GM21390 (cell line): Measurements from ENCODE around the gene ZFP3.
"Not testable (repeated sequence)": the region's sequence is repeated elsewhere in the genome, so short reads cannot be mapped to it uniquely, and the experiment has no call there.

Experiments used
- ATAC-seq: cut with Tn5 transposase; IDR thresholded peaks from one replicate; pipeline ENCODE4 v1.9.1; 2021; ENCODE audit not compliant: unreplicated experiment

Gene ZFP3

DNA sequence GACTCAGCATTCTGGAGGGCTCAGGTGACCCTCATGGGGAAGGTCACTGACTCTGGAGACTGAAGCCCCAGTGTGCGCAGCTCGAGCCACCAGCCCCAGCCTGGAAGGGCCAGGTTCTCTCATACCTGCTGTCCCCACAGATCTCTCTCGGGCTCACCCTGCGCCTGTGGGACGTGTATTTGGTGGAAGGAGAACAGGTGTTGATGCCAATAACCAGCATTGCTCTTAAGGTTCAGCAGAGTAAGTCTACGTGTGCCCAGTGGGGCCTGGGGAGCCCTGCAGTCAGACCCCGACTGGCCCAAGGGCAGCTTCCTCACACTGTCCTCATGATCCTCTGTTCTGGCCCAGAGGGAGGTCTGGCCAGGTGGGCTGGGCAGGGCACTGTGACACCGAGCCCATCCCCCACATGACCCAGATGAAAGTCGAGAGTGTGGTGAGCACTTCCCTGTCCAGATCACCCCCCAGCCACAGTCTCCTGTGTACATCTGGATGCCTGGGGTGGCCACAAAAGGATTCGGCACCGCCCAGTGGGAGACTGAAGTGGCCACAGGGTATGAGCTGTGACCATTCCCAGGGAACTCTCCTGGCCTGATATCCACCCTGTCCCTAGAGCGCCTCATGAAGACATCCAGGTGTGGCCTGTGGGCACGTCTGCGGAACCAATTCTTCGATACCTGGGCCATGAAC is 59.4 kb downstream of the ZFP3 start:
- not testable (repeated sequence) for ATAC-seq

DNA sequence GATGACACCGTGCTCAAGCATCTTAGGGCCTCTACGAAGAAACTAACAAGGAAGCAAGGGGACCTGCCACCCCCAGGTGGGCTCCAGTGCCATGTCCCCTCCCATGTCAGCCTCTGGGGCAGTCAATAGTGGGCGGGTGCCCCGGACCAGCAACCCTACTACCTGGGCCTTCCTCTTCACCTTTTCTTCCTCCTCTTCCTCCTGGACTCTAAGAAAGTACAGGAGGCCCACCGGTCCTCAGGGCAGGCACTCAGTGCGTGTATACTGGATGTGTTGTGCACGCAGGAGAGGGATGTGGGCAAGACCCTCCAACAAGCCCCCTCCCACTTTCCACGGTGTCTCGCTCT is 59.9 kb downstream of the ZFP3 start:
- ATAC-seq, result not testable (repeated sequence)

DNA sequence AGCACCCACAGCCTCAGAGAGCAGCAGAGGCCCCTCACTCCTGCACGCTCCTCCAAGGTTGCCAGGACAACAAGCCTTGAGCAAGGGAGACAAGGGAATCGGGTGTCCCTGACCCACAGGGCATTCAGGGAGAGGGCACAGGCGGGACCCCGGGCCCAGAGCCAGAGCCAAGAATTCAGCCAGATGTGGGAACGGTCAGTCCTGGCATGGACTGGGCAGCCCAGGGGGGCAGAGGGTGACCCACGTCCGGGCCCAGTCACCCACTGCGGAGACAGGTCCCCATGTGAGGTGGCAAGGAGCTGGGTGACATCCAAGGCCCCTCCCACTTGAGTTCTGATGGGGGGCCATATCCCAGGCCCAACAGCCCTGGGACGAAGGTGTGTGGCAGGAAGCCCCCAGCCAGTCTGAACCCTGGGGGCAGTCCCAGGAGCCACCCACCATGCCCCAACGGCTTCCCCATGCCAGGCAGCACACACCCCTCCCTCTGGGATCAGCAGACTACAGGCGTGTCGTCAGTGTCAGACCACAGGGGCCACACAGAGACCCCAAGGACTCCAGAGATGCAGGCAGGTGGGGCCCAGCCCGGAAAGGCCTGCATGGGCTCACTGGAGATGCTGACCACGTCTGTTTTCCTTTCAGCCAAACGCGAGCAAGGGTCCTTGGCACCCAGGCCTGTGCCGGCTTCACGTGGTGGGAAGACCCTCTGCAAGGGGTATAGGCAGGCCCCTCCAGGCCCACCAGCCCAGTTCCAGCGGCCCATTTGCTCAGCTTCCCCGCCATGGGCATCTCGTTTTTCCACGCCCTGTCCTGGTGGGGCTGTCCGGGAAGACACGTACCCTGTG is 60.6 kb downstream of the ZFP3 start:
- ATAC-seq, result no peak

DNA sequence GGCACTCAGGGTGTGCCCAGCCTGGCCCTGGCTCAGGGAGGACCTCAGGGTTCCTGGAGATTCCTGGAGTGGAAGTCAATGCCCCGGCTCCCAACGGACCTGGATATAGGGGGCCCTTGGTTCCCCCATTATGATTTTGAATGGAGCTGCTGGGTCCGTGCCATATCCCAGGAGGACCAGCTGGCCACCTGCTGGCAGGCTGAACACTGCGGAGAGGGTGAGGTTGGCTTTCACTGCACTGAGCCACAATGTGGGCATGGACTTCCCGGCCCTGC is 61.1 kb downstream of the ZFP3 start:
- no peak for ATAC-seq

DNA sequence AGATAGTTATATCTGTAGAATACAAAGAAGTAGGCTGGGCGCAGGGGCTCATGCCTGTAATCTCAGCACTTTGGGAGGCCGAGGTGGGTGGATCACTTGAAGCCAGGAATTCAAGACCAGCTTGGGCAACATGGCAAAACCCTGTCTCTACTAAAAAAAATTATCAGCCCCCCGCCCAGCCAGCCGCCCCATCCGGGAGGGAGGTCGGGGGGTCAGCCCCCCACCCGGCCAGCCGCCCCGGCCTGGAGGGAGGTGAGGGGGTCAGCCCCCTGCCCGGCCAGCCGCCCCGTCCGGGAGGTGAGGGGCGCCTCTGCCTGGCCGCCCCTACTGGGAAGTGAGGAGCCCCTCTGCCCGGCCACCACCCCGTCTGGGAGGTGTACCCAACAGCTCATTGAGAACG is 64.6 kb downstream of the ZFP3 start:
- ATAC-seq, result not testable (repeated sequence)
